ENCODE measurements around the gene HCK.

Gene HCK

GRCh38 chr20:32140603-32141002 lies 88.6 kb downstream of the HCK start:
- H3K9ac ChIP-seq (ENCODE audit: low read length): no peak overlapping the region
- no peaks in the 10 kb centered on the region for H3K27me3 ChIP-seq (ENCODE audit: control insufficient read depth, insufficient read depth, low read length)
- no peaks in the 10 kb centered on the region for H3K4me1 ChIP-seq (ENCODE audit: control insufficient read depth, low read depth, low read length)
- peaks cover 87% of the 10 kb centered on the region for H3K36me3 ChIP-seq (ENCODE audit: control insufficient read depth, low read depth, low read length)
- no peaks in the 10 kb centered on the region for H3K9me3 ChIP-seq (ENCODE audit: control insufficient read depth, low read depth, low read length)
- H3K4me3 ChIP-seq (ENCODE audit: low read length): no peak overlapping the region
- no peak overlapping the region for H3K27ac ChIP-seq (ENCODE audit: low read length)

- Histone ChIP-seq H3K27ac (ENCODE audit: low read length) (no peak overlapping the region), H3K4me1 (ENCODE audit: control insufficient read depth, low read depth, low read length) (no peaks in the 10 kb centered on the region), H3K9ac (ENCODE audit: low read length) (no peak overlapping the region), H3K9me3 (ENCODE audit: control insufficient read depth, low read depth, low read length) (no peaks in the 10 kb centered on the region), H3K27me3 (ENCODE audit: control insufficient read depth, insufficient read depth, low read length) (no peaks in the 10 kb centered on the region), H3K4me3 (ENCODE audit: low read length) (no peak overlapping the region), H3K36me3 (ENCODE audit: control insufficient read depth, low read depth, low read length) (peaks cover 89% of the 10 kb centered on the region)
These were observed 89.5 kb downstream of the HCK start for GRCh38 chr20:32141465-32141980.

GRCh38 chr20:32142088-32142487 lies 90.0 kb downstream of the HCK start:
- no peak overlapping the region for H3K4me3 ChIP-seq (ENCODE audit: low read length)
- no peak overlapping the region for H3K27ac ChIP-seq (ENCODE audit: low read length)
- H3K27me3 ChIP-seq (ENCODE audit: control insufficient read depth, insufficient read depth, low read length): no peaks in the 10 kb centered on the region
- peaks cover 86% of the 10 kb centered on the region for H3K36me3 ChIP-seq (ENCODE audit: control insufficient read depth, low read depth, low read length)
- no peaks in the 10 kb centered on the region for H3K9me3 ChIP-seq (ENCODE audit: control insufficient read depth, low read depth, low read length)
- H3K4me1 ChIP-seq (ENCODE audit: control insufficient read depth, low read depth, low read length): no peaks in the 10 kb centered on the region
- no peak overlapping the region for H3K9ac ChIP-seq (ENCODE audit: low read length)

GRCh38 chr20:32142991-32143390 lies 90.9 kb downstream of the HCK start:
- H3K9ac ChIP-seq (ENCODE audit: low read length): no peak overlapping the region
- H3K4me1 ChIP-seq (ENCODE audit: control insufficient read depth, low read depth, low read length): no peaks in the 10 kb centered on the region
- no peak overlapping the region for H3K4me3 ChIP-seq (ENCODE audit: low read length)
- no peaks in the 10 kb centered on the region for H3K27me3 ChIP-seq (ENCODE audit: control insufficient read depth, insufficient read depth, low read length)
- no peak overlapping the region for H3K27ac ChIP-seq (ENCODE audit: low read length)
- no peaks in the 10 kb centered on the region for H3K9me3 ChIP-seq (ENCODE audit: control insufficient read depth, low read depth, low read length)
- H3K36me3 ChIP-seq (ENCODE audit: control insufficient read depth, low read depth, low read length): peaks cover 84% of the 10 kb centered on the region

GRCh38 chr20:32144898-32145662 lies 93.0 kb downstream of the HCK start:
- Histone ChIP-seq H3K4me3 (ENCODE audit: low read length) (no peak overlapping the region), H3K27me3 (ENCODE audit: control insufficient read depth, insufficient read depth, low read length) (no peaks in the 10 kb centered on the region), H3K36me3 (ENCODE audit: control insufficient read depth, low read depth, low read length) (peaks cover 82% of the 10 kb centered on the region), H3K9ac (ENCODE audit: low read length) (no peak overlapping the region), H3K4me1 (ENCODE audit: control insufficient read depth, low read depth, low read length) (no peaks in the 10 kb centered on the region), H3K27ac (ENCODE audit: low read length) (no peak overlapping the region), H3K9me3 (ENCODE audit: control insufficient read depth, low read depth, low read length) (no peaks in the 10 kb centered on the region)

GRCh38 chr20:32149566-32150170 lies 97.6 kb downstream of the HCK start:
- Histone ChIP-seq H3K4me3 (ENCODE audit: low read length) (no peak overlapping the region), H3K27ac (ENCODE audit: low read length) (no peak overlapping the region), H3K27me3 (ENCODE audit: control insufficient read depth, insufficient read depth, low read length) (no peaks in the 10 kb centered on the region), H3K4me1 (ENCODE audit: control insufficient read depth, low read depth, low read length) (no peaks in the 10 kb centered on the region), H3K9me3 (ENCODE audit: control insufficient read depth, low read depth, low read length) (no peaks in the 10 kb centered on the region), H3K9ac (ENCODE audit: low read length) (no peak overlapping the region), H3K36me3 (ENCODE audit: control insufficient read depth, low read depth, low read length) (peaks cover 77% of the 10 kb centered on the region)

GRCh38 chr20:32150291-32150848 lies 98.3 kb downstream of the HCK start:
- Histone ChIP-seq H3K9ac (ENCODE audit: low read length) (no peak overlapping the region), H3K4me1 (ENCODE audit: control insufficient read depth, low read depth, low read length) (no peaks in the 10 kb centered on the region), H3K4me3 (ENCODE audit: low read length) (no peak overlapping the region), H3K9me3 (ENCODE audit: control insufficient read depth, low read depth, low read length) (no peaks in the 10 kb centered on the region), H3K36me3 (ENCODE audit: control insufficient read depth, low read depth, low read length) (peaks cover 70% of the 10 kb centered on the region), H3K27ac (ENCODE audit: low read length) (no peak overlapping the region), H3K27me3 (ENCODE audit: control insufficient read depth, insufficient read depth, low read length) (no peaks in the 10 kb centered on the region)
